Vagina (tissue), 2 donors: ENCODE results near the gene IFNK.

Source experiments
- POLR2A ChIP-seq, 2 donors: fragments of 450-650 bp; IDR thresholded peaks; one replicate each; pipeline ENCODE4 v1.6.1; 2017; ENCODE audit warnings: antibody characterized with exemption in 2 of 2, mild to moderate bottlenecking in 2 of 2, moderate library complexity in 2 of 2
- POLR2AphosphoS5 ChIP-seq, 2 donors: sonication (generic); formaldehyde crosslinking; IDR thresholded peaks; one replicate each; pipeline ENCODE4 v1.9.0; 2017; ENCODE audit warnings: antibody characterized with exemption in 2 of 2, mild to moderate bottlenecking in 2 of 2, low read depth in 1 of 2; ENCODE audit not compliant: insufficient read depth in 1 of 2

DNA sequence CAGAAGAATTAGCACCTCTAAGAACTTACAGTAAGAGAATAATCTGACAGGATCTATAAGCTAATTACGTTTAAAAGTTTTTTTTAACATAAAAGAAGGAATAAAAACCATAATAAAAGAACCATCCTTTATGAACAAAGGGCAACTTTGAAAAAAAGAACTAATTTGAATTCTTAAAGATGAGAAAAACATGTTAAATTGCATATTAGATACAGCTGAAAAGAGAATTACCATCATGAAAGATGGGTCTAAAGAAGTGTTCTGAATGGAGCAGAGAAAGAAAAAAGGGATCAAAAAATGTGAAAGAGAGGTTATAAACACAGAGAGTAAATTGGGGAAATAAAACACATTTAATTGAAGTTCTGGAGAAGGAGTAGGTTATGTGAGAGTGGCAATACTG lies 45.8 kb upstream of the IFNK start:
- TF ChIP-seq POLR2A (IDR thresholded peaks at IDR 0.05) = no peak
- no peak for TF ChIP-seq POLR2AphosphoS5 (IDR thresholded peaks at IDR 0.05; ENCODE audit: insufficient read depth in 1 of 2, low read depth in 1 of 2)
